Left lung (tissue), 10 donors: ENCODE results near the gene TBL1X. TPM values are rescaled to one million over a fixed set of nuclear protein-coding genes. Genes with fewer than 3 reads are reported as not detected.

Experiments used
- ATAC-seq: fragments of 200-7000 bp; cut with Tn5 transposase; one replicate; pipeline ENCODE4 v1.9.1; 2020; ENCODE audit warnings: moderate library complexity
- DNase-seq, 4 donors: peaks; one replicate each; pipeline ENCODE4 v3.0.0-alpha.2; 2013 to 2020
- H3K27ac ChIP-seq, 2 donors: fragments of 200-600 bp; sonication (generic) in 1 of 2; one replicate each; pipeline versions ENCODE4 v1.5.0 to v1.8.0; 2020 to 2021
- H3K27me3 ChIP-seq, 2 donors: fragments of 200-600 bp; sonication (generic) in 1 of 2; one replicate each; pipeline versions ENCODE4 v1.5.0 to v1.8.0; 2020 to 2021
- H3K36me3 ChIP-seq, 2 donors: fragments of 200-600 bp; sonication (generic) in 1 of 2; one replicate each; pipeline versions ENCODE4 v1.5.0 to v1.8.0; 2020 to 2021
- H3K4me1 ChIP-seq, 2 donors: fragments of 200-600 bp; one replicate each; pipeline ENCODE4 v1.8.0; 2021
- H3K4me3 ChIP-seq, 2 donors: fragments of 200-600 bp; sonication (generic) in 1 of 2; one replicate each; pipeline versions ENCODE4 v1.5.0 to v1.8.0; 2020 to 2021; ENCODE audit warnings: mild to moderate bottlenecking in 1 of 2
- H3K9me3 ChIP-seq, 2 donors: fragments of 200-600 bp; sonication (generic) in 1 of 2; one replicate each; pipeline versions ENCODE4 v1.5.0 to v1.8.0; 2020 to 2021
- CTCF ChIP-seq, 2 donors: fragments of 200-600 bp; sonication (generic) in 1 of 2; IDR thresholded peaks; one replicate each; pipeline versions ENCODE4 v1.5.0 to v1.8.0; 2021; ENCODE audit warnings: antibody characterized with exemption in 2 of 2
- intact Hi-C, 2 donors: fragments of 100-400 bp; cut with DNase I; formaldehyde crosslinking; loops; one replicate each; pipeline versions ENCODE4 v1.11.2 to v1.14.2; 2022
- polyA plus RNA-seq, 6 donors: library from polyadenylated mRNA; unstranded; fragments of 120-200 nt; gene quantifications; one replicate each; pipeline ENCODE4 v1.2.1, GENCODE V29; 2013; ENCODE audit not compliant: insufficient read length in 6 of 6
- total RNA-seq, 2 donors: library from RNA; stranded (reverse); fragmentation: NEBNext Ultra II Directional; extraction: Animal tissue kit (Norgen Biotek cat#: 25700); gene quantifications; one replicate each; pipeline ENCODE4 v1.2.1, GENCODE V29; 2021
- donor health status: DM: no; HTN: yes; CAD: no.
- donor health status: DM: no; HTN: no; CAD: no.

TBL1X gene
- total and polyA plus RNA-seq, 8 donors = 13.4 to 24.6 (median 21.6) TPM

- Histone ChIP-seq H3K4me3 (no peak overlapping the region), H3K36me3 (no peaks in the 10 kb centered on the region), H3K27me3 (no peaks in the 10 kb centered on the region), H3K4me1 (no peaks in the 10 kb centered on the region), H3K27ac (no peak overlapping the region), H3K9me3 (no peaks in the 10 kb centered on the region)
- no peak for ATAC-seq
- no peak for TF ChIP-seq CTCF (IDR thresholded peaks at IDR 0.05)
- no peak for DNase-seq
- intact Hi-C loops = no loop called here
Observed at GRCh38 chrX:9628779-9629493, 164.1 kb downstream of the TBL1X start.

GRCh38 chrX:9634551-9634950 lies 169.7 kb downstream of the TBL1X start:
- no peaks in the 10 kb centered on the region for H3K27me3 ChIP-seq
- no peak overlapping the region for H3K4me3 ChIP-seq
- intact Hi-C loops = no loop called here
- no peak overlapping the region for H3K27ac ChIP-seq
- peak in 1 of 4 donors; percentile 37 for DNase-seq
- no peaks in the 10 kb centered on the region for H3K4me1 ChIP-seq
- no peak for ATAC-seq
- H3K9me3 ChIP-seq = no peaks in the 10 kb centered on the region
- TF ChIP-seq CTCF (IDR thresholded peaks at IDR 0.05) = no peak
- H3K36me3 ChIP-seq = no peaks in the 10 kb centered on the region

GRCh38 chrX:9635368-9635767 lies 170.5 kb downstream of the TBL1X start:
- Histone ChIP-seq H3K27me3 (no peaks in the 10 kb centered on the region), H3K9me3 (no peaks in the 10 kb centered on the region), H3K27ac (no peak overlapping the region), H3K4me1 (no peaks in the 10 kb centered on the region), H3K4me3 (no peak overlapping the region), H3K36me3 (no peaks in the 10 kb centered on the region)
- intact Hi-C loops = no loop called here
- ATAC-seq = no peak
- no peak for DNase-seq
- no peak for TF ChIP-seq CTCF (IDR thresholded peaks at IDR 0.05)

GRCh38 chrX:9635803-9636202 lies 170.9 kb downstream of the TBL1X start:
- intact Hi-C loops = no loop called here
- no peak for TF ChIP-seq CTCF (IDR thresholded peaks at IDR 0.05)
- no peaks in the 10 kb centered on the region for H3K4me1 ChIP-seq
- H3K27me3 ChIP-seq = no peaks in the 10 kb centered on the region
- ATAC-seq = no peak
- H3K9me3 ChIP-seq = no peaks in the 10 kb centered on the region
- H3K27ac ChIP-seq = no peak overlapping the region
- no peak overlapping the region for H3K4me3 ChIP-seq
- no peaks in the 10 kb centered on the region for H3K36me3 ChIP-seq
- DNase-seq = no peak

- ATAC-seq (no peak), DNase-seq (no peak)
- intact Hi-C loops = no loop called here
Observed at GRCh38 chrX:9638871-9639270, 174.0 kb downstream of the TBL1X start.

More at GRCh38 chrX:9638871-9639270, 174.0 kb downstream of the TBL1X start:
- H3K4me3 ChIP-seq = no peak overlapping the region
- no peaks in the 10 kb centered on the region for H3K4me1 ChIP-seq
- no peaks in the 10 kb centered on the region for H3K36me3 ChIP-seq
- no peak for TF ChIP-seq CTCF (IDR thresholded peaks at IDR 0.05)
- H3K9me3 ChIP-seq = no peaks in the 10 kb centered on the region
- H3K27me3 ChIP-seq = no peaks in the 10 kb centered on the region
- H3K27ac ChIP-seq = no peak overlapping the region
